Fibroblast of mammary gland (primary cell): ENCODE measurements around the gene MAP3K6.

Experiments used
- DNase-seq: peaks from one replicate; pipeline ENCODE4 v3.0.0-alpha.2; 2010; ENCODE audit warnings: low read depth
- H3K4me3 ChIP-seq: 2 replicates; pipeline ENCODE4 v1.5.1; 2011; ENCODE audit warnings: low read depth, mild to moderate bottlenecking, low read length, moderate library complexity; ENCODE audit not compliant: control insufficient read depth
- CTCF ChIP-seq: conservative IDR thresholded peaks from 2 replicates; pipeline ENCODE4 v1.5.1; 2011; ENCODE audit warnings: low read depth, low read length, inconsistent platforms; ENCODE audit not compliant: control insufficient read depth, insufficient read depth

MAP3K6 gene

GRCh38 chr1:27380766-27381733 lies 14.3 kb upstream of the MAP3K6 start:
- H3K4me3 ChIP-seq, result no peak overlapping the region
- DNase-seq, result no peak
- no peak for TF ChIP-seq CTCF

- no peak for DNase-seq
- TF ChIP-seq CTCF, result no peak
- H3K4me3 ChIP-seq, result no peak overlapping the region
Observed at GRCh38 chr1:27380224-27380623, 13.5 kb upstream of the MAP3K6 start.

- DNase-seq, result no peak
- H3K4me3 ChIP-seq, result no peak overlapping the region
- TF ChIP-seq CTCF, result no peak
Observed at GRCh38 chr1:27379564-27380122, 12.9 kb upstream of the MAP3K6 start.

GRCh38 chr1:27377760-27378495 lies 11.2 kb upstream of the MAP3K6 start:
- no peak for TF ChIP-seq CTCF
- no peak overlapping the region for H3K4me3 ChIP-seq
- no peak for DNase-seq

- H3K4me3 ChIP-seq, result no peak within 1 kb of the TSS
- DNase-seq, result no peak
- TF ChIP-seq CTCF, result no peak
Observed at GRCh38 chr1:27374362-27375086, 7.8 kb upstream of the MAP3K6 start, which contains the start of gene FCN3. Gene FCN3 (minus strand): TSS chr1:27374824. CDS start chr1:27374818, 6 bp downstream.
